ENCODE measurements around the gene CDK4. TPM values are rescaled to one million over a fixed set of nuclear protein-coding genes. Genes with fewer than 3 reads are reported as not detected.
A peak's percentile ranks its signal among the peaks of the same experiment; 100 is the strongest.

The CDK4 gene
- total and polyA plus RNA-seq, 4 experiments from 2014 or later, result 44.4 to 99.7 (median 66.7) TPM

GRCh38 chr12:57738661-57739237 lies 13.4 kb downstream of the CDK4 start, which contains the start of gene AGAP2:
Gene AGAP2 (minus strand): TSS chr12:57738742. CDS start chr12:57738246, 496 bp downstream.
- peak within 1 kb of the TSS; percentile 61 to 78 (median 72) for H3K4me3 Mint-ChIP-seq
- H3K4me3 ChIP-seq (ENCODE audit: low read length in 2 of 2), result no peak within 1 kb of the TSS
- peaks cover 22 to 46% of the 10 kb centered on the region in 2 donors for H3K36me3 Mint-ChIP-seq
- H3K27me3 Mint-ChIP-seq, result no peaks in the 10 kb centered on the region
- peak within 1 kb of the TSS; percentile 85 to 98 (median 91) for H3K27ac Mint-ChIP-seq
- ChIA-PET CTCF (ENCODE audit: partially characterized antibody) (interaction anchor here (1.0 to 1.1 kb wide), 2 partner anchors 14 to 18 kb away, joined by 3 to 5 read pairs; no protein-coding TSS in a partner anchor), POLR2A (ENCODE audit: partially characterized antibody) (interaction anchor here (0.7 kb wide), 1 partner anchor 15 kb away, joined by 3 read pairs; no protein-coding TSS in a partner anchor)
- peaks cover 29 to 59% (median 44%) of the 10 kb centered on the region in 4 donors for H3K4me1 Mint-ChIP-seq
- peak within 1 kb of the TSS; percentile 92 for H3K27ac ChIP-seq (ENCODE audit: low read depth, low read length)
- peaks cover 27% of the 10 kb centered on the region for H3K36me3 ChIP-seq (ENCODE audit: insufficient read depth, low read length)
- peaks cover 51% of the 10 kb centered on the region for H3K4me1 ChIP-seq (ENCODE audit: insufficient read depth, low read length)
- H3K27me3 ChIP-seq (ENCODE audit: insufficient read depth, low read length), result no peaks in the 10 kb centered on the region
- no peak for DNase-seq
- no peaks in the 10 kb centered on the region for H3K9me3 ChIP-seq (ENCODE audit: control insufficient read depth in 1 of 2, low read length in 2 of 2)
- H3K9me3 Mint-ChIP-seq, result peaks cover 0 to 1% (median 0%) of the 10 kb centered on the region in 8 donors
- intact Hi-C loops (cut with micrococcal nuclease), result no loop called here

GRCh38 chr12:57737467-57738460 lies 14.3 kb downstream of the CDK4 start:
- peaks cover 23 to 52% of the 10 kb centered on the region in 2 donors for H3K36me3 Mint-ChIP-seq
- H3K27ac ChIP-seq (ENCODE audit: low read depth, low read length), result no peak overlapping the region
- peaks cover 0 to 1% (median 0%) of the 10 kb centered on the region in 8 donors for H3K9me3 Mint-ChIP-seq
- H3K27me3 Mint-ChIP-seq, result no peaks in the 10 kb centered on the region
- peaks cover 37% of the 10 kb centered on the region for H3K36me3 ChIP-seq (ENCODE audit: insufficient read depth, low read length)
- no peak overlapping the region for H3K27ac Mint-ChIP-seq
- ChIA-PET POLR2A (ENCODE audit: partially characterized antibody) (no interaction called here), CTCF (ENCODE audit: partially characterized antibody) (no interaction called here)
- no peaks in the 10 kb centered on the region for H3K9me3 ChIP-seq (ENCODE audit: control insufficient read depth in 1 of 2, low read length in 2 of 2)
- intact Hi-C loops (cut with micrococcal nuclease), result no loop called here
- no peak overlapping the region for H3K4me3 ChIP-seq (ENCODE audit: low read length in 2 of 2)
- H3K4me1 Mint-ChIP-seq, result peaks cover 29 to 57% (median 43%) of the 10 kb centered on the region in 4 donors
- no peaks in the 10 kb centered on the region for H3K27me3 ChIP-seq (ENCODE audit: insufficient read depth, low read length)
- DNase-seq, result no peak
- peaks cover 44% of the 10 kb centered on the region for H3K4me1 ChIP-seq (ENCODE audit: insufficient read depth, low read length)
- H3K4me3 Mint-ChIP-seq, result no peak overlapping the region

- Histone ChIP-seq H3K9me3 (ENCODE audit: control insufficient read depth in 1 of 2, low read length in 2 of 2) (no peaks in the 10 kb centered on the region), H3K27ac (ENCODE audit: low read depth, low read length) (no peak overlapping the region), H3K4me1 (ENCODE audit: insufficient read depth, low read length) (peaks cover 36% of the 10 kb centered on the region), H3K4me3 (ENCODE audit: low read length in 2 of 2) (no peak overlapping the region), H3K27me3 (ENCODE audit: insufficient read depth, low read length) (no peaks in the 10 kb centered on the region), H3K36me3 (ENCODE audit: insufficient read depth, low read length) (peaks cover 46% of the 10 kb centered on the region)
- Mint-ChIP-seq H3K4me3 (peak overlapping the region in 1 of 8 donors; percentile 73), H3K27ac (peak overlapping the region in 4 of 7 donors; percentile 48 to 68 (median 64)), H3K27me3 (no peaks in the 10 kb centered on the region), H3K4me1 (peaks cover 24 to 50% (median 38%) of the 10 kb centered on the region in 4 donors), H3K9me3 (peaks cover 0 to 1% (median 0%) of the 10 kb centered on the region in 8 donors), H3K36me3 (peaks cover 31 to 56% of the 10 kb centered on the region in 2 donors)
- ChIA-PET CTCF (ENCODE audit: partially characterized antibody) (interaction anchor here (1.4 kb wide), 1 partner anchor 154 kb away, joined by 3 read pairs; no protein-coding TSS in a partner anchor), POLR2A (ENCODE audit: partially characterized antibody) (no interaction called here)
- intact Hi-C loops (cut with micrococcal nuclease), result no loop called here
- DNase-seq, result peak in 1 of 5 donors; percentile 30
Measured at GRCh38 chr12:57736741-57737466, 15.2 kb downstream of the CDK4 start.

- H3K27ac ChIP-seq (ENCODE audit: low read depth, low read length), result no peak overlapping the region
- Mint-ChIP-seq H3K4me3 (no peak overlapping the region), H3K27ac (peak overlapping the region in 6 of 7 donors; percentile 48 to 81 (median 64)), H3K36me3 (peaks cover 36 to 59% of the 10 kb centered on the region in 2 donors), H3K9me3 (peaks cover 0 to 1% (median 0%) of the 10 kb centered on the region in 8 donors), H3K27me3 (no peaks in the 10 kb centered on the region), H3K4me1 (peaks cover 24 to 46% (median 35%) of the 10 kb centered on the region in 4 donors)
- DNase-seq, result peak in 1 of 5 donors; percentile 33
- H3K4me1 ChIP-seq (ENCODE audit: insufficient read depth, low read length), result peaks cover 35% of the 10 kb centered on the region
- H3K27me3 ChIP-seq (ENCODE audit: insufficient read depth, low read length), result no peaks in the 10 kb centered on the region
- ChIA-PET POLR2A (ENCODE audit: partially characterized antibody) (interaction anchor here (1.0 kb wide), 1 partner anchor 9 kb away, joined by 3 read pairs; the partner anchor contains the start of gene TSPAN31), CTCF (ENCODE audit: partially characterized antibody) (interaction anchor here (1.4 kb wide), 1 partner anchor 153 kb away, joined by 3 read pairs; no protein-coding TSS in a partner anchor)
- intact Hi-C loops (cut with micrococcal nuclease), result no loop called here
- H3K9me3 ChIP-seq (ENCODE audit: control insufficient read depth in 1 of 2, low read length in 2 of 2), result no peaks in the 10 kb centered on the region
- no peak overlapping the region for H3K4me3 ChIP-seq (ENCODE audit: low read length in 2 of 2)
- H3K36me3 ChIP-seq (ENCODE audit: insufficient read depth, low read length), result peaks cover 53% of the 10 kb centered on the region
Measured at GRCh38 chr12:57735952-57736740, 16.0 kb downstream of the CDK4 start.

GRCh38 chr12:57735198-57735855 lies 16.8 kb downstream of the CDK4 start:
- H3K27me3 Mint-ChIP-seq, result no peaks in the 10 kb centered on the region

GRCh38 chr12:57734591-57734990 lies 17.5 kb downstream of the CDK4 start:
- Mint-ChIP-seq H3K27me3 (no peaks in the 10 kb centered on the region), H3K27ac (peak overlapping the region; percentile 49 to 92 (median 75)), H3K9me3 (peaks cover 0 to 1% (median 0%) of the 10 kb centered on the region in 8 donors), H3K4me1 (peaks cover 18 to 31% (median 24%) of the 10 kb centered on the region in 4 donors), H3K4me3 (no peak overlapping the region), H3K36me3 (peaks cover 44 to 70% of the 10 kb centered on the region in 2 donors)
- Histone ChIP-seq H3K27me3 (ENCODE audit: insufficient read depth, low read length) (no peaks in the 10 kb centered on the region), H3K4me3 (ENCODE audit: low read length in 2 of 2) (no peak overlapping the region), H3K9me3 (ENCODE audit: control insufficient read depth in 1 of 2, low read length in 2 of 2) (no peaks in the 10 kb centered on the region), H3K4me1 (ENCODE audit: insufficient read depth, low read length) (peaks cover 19% of the 10 kb centered on the region), H3K36me3 (ENCODE audit: insufficient read depth, low read length) (peaks cover 67% of the 10 kb centered on the region), H3K27ac (ENCODE audit: low read depth, low read length) (no peak overlapping the region)
- no peak for DNase-seq
- ChIA-PET POLR2A (ENCODE audit: partially characterized antibody) (interaction anchor here (1.1 to 1.3 kb wide), 2 partner anchors 12 to 13 kb away, joined by 4 to 6 read pairs; no protein-coding TSS in a partner anchor), CTCF (ENCODE audit: partially characterized antibody) (no interaction called here)
- intact Hi-C loops (cut with micrococcal nuclease), result no loop called here

More at GRCh38 chr12:57735198-57735855, 16.8 kb downstream of the CDK4 start:
- ChIA-PET CTCF (ENCODE audit: partially characterized antibody) (no interaction called here), POLR2A (ENCODE audit: partially characterized antibody) (interaction anchor here (1.0 kb wide), 1 partner anchor 10 kb away, joined by 3 read pairs; the partner anchor contains the start of gene TSPAN31)
- peaks cover 19 to 38% (median 28%) of the 10 kb centered on the region in 4 donors for H3K4me1 Mint-ChIP-seq
- H3K9me3 ChIP-seq (ENCODE audit: control insufficient read depth in 1 of 2, low read length in 2 of 2), result no peaks in the 10 kb centered on the region
- DNase-seq, result peak in 1 of 5 donors; percentile 37
- intact Hi-C loops (cut with micrococcal nuclease), result no loop called here
- H3K9me3 Mint-ChIP-seq, result peaks cover 0 to 1% (median 0%) of the 10 kb centered on the region in 8 donors
- peaks cover 62% of the 10 kb centered on the region for H3K36me3 ChIP-seq (ENCODE audit: insufficient read depth, low read length)
- no peaks in the 10 kb centered on the region for H3K27me3 ChIP-seq (ENCODE audit: insufficient read depth, low read length)
- H3K27ac Mint-ChIP-seq, result peak overlapping the region; percentile 49 to 92 (median 65)
- no peak overlapping the region for H3K4me3 ChIP-seq (ENCODE audit: low read length in 2 of 2)
- no peak overlapping the region for H3K27ac ChIP-seq (ENCODE audit: low read depth, low read length)
- H3K4me1 ChIP-seq (ENCODE audit: insufficient read depth, low read length), result peaks cover 26% of the 10 kb centered on the region
- peaks cover 41 to 62% of the 10 kb centered on the region in 2 donors for H3K36me3 Mint-ChIP-seq
- peak overlapping the region in 1 of 8 donors; percentile 33 for H3K4me3 Mint-ChIP-seq

Measured in CD4-positive, alpha-beta memory T cell (primary cell).